Uterus (tissue), 2 donors: Measurements from ENCODE around the gene FBXO40.
"Not testable (repeated sequence)": the region's sequence is repeated elsewhere in the genome, so short reads cannot be mapped to it uniquely, and the experiment has no call there.

Source experiments
- CTCF ChIP-seq, 4 experiments: fragments of 200-600 bp in 2 of 4; fragments of 450-650 bp in 2 of 4; sonication (generic) in 2 of 4; IDR thresholded peaks; one replicate each; pipeline ENCODE4 v1.5.1; 2016 to 2019; ENCODE audit warnings: antibody characterized with exemption in 4 of 4, mild to moderate bottlenecking in 2 of 4, moderate library complexity in 1 of 4
- POLR2A ChIP-seq, 2 donors: fragments of 450-650 bp; IDR thresholded peaks; one replicate each; pipeline ENCODE4 v1.6.1; 2016; ENCODE audit warnings: antibody characterized with exemption in 2 of 2, mild to moderate bottlenecking in 1 of 2, moderate library complexity in 1 of 2

GRCh38 chr3:121599900-121600299 lies 6.7 kb downstream of the FBXO40 start:
- not testable (repeated sequence) for TF ChIP-seq CTCF, POLR2A (IDR thresholded peaks at IDR 0.05)
